ENCODE measurements around the gene OPN1MW.
A peak's percentile ranks its signal among the peaks of the same experiment; 100 is the strongest.
"Not testable (repeated sequence)": the region's sequence is repeated elsewhere in the genome, so short reads cannot be mapped to it uniquely, and the experiment has no call there.

The OPN1MW gene

GRCh38 chrX:154182296-154182695 is at the start of gene OPN1MW:
TSS of gene OPN1MW (plus strand) at chrX:154182596. CDS start at chrX:154182678, 82 bp downstream.
- DNase-seq: not testable (repeated sequence)

GRCh38 chrX:154135458-154136229 is 46.8 kb upstream of the OPN1MW start:
- DNase-seq: no peak

GRCh38 chrX:154136627-154137161 is 45.7 kb upstream of the OPN1MW start:
- DNase-seq: peak; percentile 42 to 70

GRCh38 chrX:154138857-154139256 is 43.5 kb upstream of the OPN1MW start:
- no peak for DNase-seq

GRCh38 chrX:154140206-154140605 is 42.2 kb upstream of the OPN1MW start:
- DNase-seq: no peak

GRCh38 chrX:154140742-154141141 is 41.7 kb upstream of the OPN1MW start:
- no peak for DNase-seq

- DNase-seq: no peak
These were observed 40.0 kb upstream of the OPN1MW start for GRCh38 chrX:154142386-154142785.

- no peak for DNase-seq
These were observed 39.2 kb upstream of the OPN1MW start for GRCh38 chrX:154142950-154143745.

GRCh38 chrX:154144010-154144409 is 38.4 kb upstream of the OPN1MW start, which contains the start of gene OPN1LW:
TSS of gene OPN1LW (plus strand) at chrX:154144243. CDS start at chrX:154144284, 41 bp downstream.
- not testable (repeated sequence) for DNase-seq

GRCh38 chrX:154151030-154151429 is 31.4 kb upstream of the OPN1MW start:
- not testable (repeated sequence) for DNase-seq

GRCh38 chrX:154156221-154156620 is 26.2 kb upstream of the OPN1MW start:
- DNase-seq: not testable (repeated sequence)

GRCh38 chrX:154157207-154157606 is 25.2 kb upstream of the OPN1MW start:
- DNase-seq: not testable (repeated sequence)

- not testable (repeated sequence) for DNase-seq
These were observed 23.1 kb upstream of the OPN1MW start for GRCh38 chrX:154159345-154159744.

- not testable (repeated sequence) for DNase-seq
These were observed 17.5 kb upstream of the OPN1MW start for GRCh38 chrX:154164902-154165301.

GRCh38 chrX:154168384-154168783 is 14.0 kb upstream of the OPN1MW start:
- DNase-seq: not testable (repeated sequence)

GRCh38 chrX:154172535-154172943 is 9.9 kb upstream of the OPN1MW start:
- DNase-seq: not testable (repeated sequence)

- not testable (repeated sequence) for DNase-seq
These were observed 8.0 kb upstream of the OPN1MW start for GRCh38 chrX:154174356-154174755.

GRCh38 chrX:154183794-154184193 is 1.4 kb downstream of the OPN1MW start:
- not testable (repeated sequence) for DNase-seq

GRCh38 chrX:154192846-154193245 is 10.4 kb downstream of the OPN1MW start:
- not testable (repeated sequence) for DNase-seq

- not testable (repeated sequence) for DNase-seq
These were observed 11.9 kb downstream of the OPN1MW start for GRCh38 chrX:154194316-154194715.

- not testable (repeated sequence) for DNase-seq
These were observed 14.1 kb downstream of the OPN1MW start for GRCh38 chrX:154196466-154196865.

GRCh38 chrX:154209670-154210418 is 27.4 kb downstream of the OPN1MW start:
- DNase-seq: not testable (repeated sequence)

GRCh38 chrX:154211057-154211456 is 28.7 kb downstream of the OPN1MW start:
- not testable (repeated sequence) for DNase-seq
